DND-41 (cell line): Measurements from ENCODE around the gene GIMD1.

ENCODE experiments used
- ATAC-seq: fragments of 200-7000 bp; cut with Tn5 transposase; 3 replicates; pipeline ENCODE4 v1.9.1; 2021; ENCODE audit warnings: low read depth; ENCODE audit not compliant: insufficient read depth
- DNase-seq: peaks from one replicate; pipeline ENCODE4 v3.0.0-alpha.2; 2020
- H2AFZ ChIP-seq: 2 replicates; pipeline ENCODE4 v1.6.0; 2012; ENCODE audit warnings: low read depth, low read length
- H3K27ac ChIP-seq: 2 replicates; pipeline ENCODE4 v1.5.1; 2012; ENCODE audit warnings: low read length, inconsistent platforms
- H3K27me3 ChIP-seq: fragments of 200-600 bp; sonication (generic); 2 replicates; pipeline ENCODE4 v1.6.0; 2012; ENCODE audit warnings: low read length, mild to moderate bottlenecking, inconsistent platforms; ENCODE audit not compliant: insufficient read depth, poor library complexity
- H3K36me3 ChIP-seq: 2 replicates; pipeline ENCODE4 v1.5.1; 2012; ENCODE audit warnings: low read length, inconsistent platforms; ENCODE audit not compliant: insufficient read depth
- H3K4me1 ChIP-seq: 2 replicates; pipeline ENCODE4 v1.5.1; 2012; ENCODE audit warnings: mild to moderate bottlenecking, low read length; ENCODE audit not compliant: insufficient read depth
- H3K4me2 ChIP-seq: 2 replicates; pipeline ENCODE4 v1.6.0; 2012; ENCODE audit warnings: mild to moderate bottlenecking, moderate library complexity, low read length, inconsistent platforms; ENCODE audit not compliant: insufficient read depth
- H3K4me3 ChIP-seq, 2 experiments: fragments of 200-600 bp in 1 of 2; shearing (Covaris generic) in 1 of 2; 2 replicates each; pipeline ENCODE4 v1.5.1; 2012 to 2016; ENCODE audit warnings: inconsistent platforms in 2 of 2, low read length in 2 of 2, mild to moderate bottlenecking in 2 of 2, low read depth in 1 of 2, moderate library complexity in 1 of 2
- H3K79me2 ChIP-seq: 2 replicates; pipeline ENCODE4 v1.6.0; 2012; ENCODE audit warnings: low read length, inconsistent platforms; ENCODE audit not compliant: insufficient read depth
- H3K9ac ChIP-seq: 2 replicates; pipeline ENCODE4 v1.6.0; 2012; ENCODE audit warnings: low read depth, mild to moderate bottlenecking, inconsistent platforms, low read length, moderate library complexity
- H3K9me3 ChIP-seq: 2 replicates; pipeline ENCODE4 v1.5.1; 2012; ENCODE audit warnings: low read length, moderate library complexity, mild to moderate bottlenecking, inconsistent platforms; ENCODE audit not compliant: insufficient read depth, severe bottlenecking
- H4K20me1 ChIP-seq: 2 replicates; pipeline ENCODE4 v1.6.0; 2012; ENCODE audit warnings: low read length; ENCODE audit not compliant: insufficient read depth
- EZH2 ChIP-seq: IDR thresholded peaks from 3 replicates; pipeline ENCODE4 v1.6.1; 2012; ENCODE audit warnings: borderline replicate concordance, low read depth, mild to moderate bottlenecking, moderate library complexity, low read length, inconsistent platforms; ENCODE audit not compliant: severe bottlenecking
- TF ChIP-seq, protein P1 (sequence below): IDR thresholded peaks from 2 replicates; pipeline ENCODE4 v1.5.1; 2012; ENCODE audit warnings: borderline replicate concordance, low read length, moderate library complexity, mild to moderate bottlenecking; ENCODE audit not compliant: poor library complexity, severe bottlenecking; ENCODE audit errors: extremely low read depth

Gene GIMD1

GRCh38 chr4:106353786-106354185, 14.8 kb downstream of the GIMD1 start:
- no peak overlapping the region for H3K27ac ChIP-seq
- H2AFZ ChIP-seq, result no peak overlapping the region
- TF ChIP-seq, protein P1, sequence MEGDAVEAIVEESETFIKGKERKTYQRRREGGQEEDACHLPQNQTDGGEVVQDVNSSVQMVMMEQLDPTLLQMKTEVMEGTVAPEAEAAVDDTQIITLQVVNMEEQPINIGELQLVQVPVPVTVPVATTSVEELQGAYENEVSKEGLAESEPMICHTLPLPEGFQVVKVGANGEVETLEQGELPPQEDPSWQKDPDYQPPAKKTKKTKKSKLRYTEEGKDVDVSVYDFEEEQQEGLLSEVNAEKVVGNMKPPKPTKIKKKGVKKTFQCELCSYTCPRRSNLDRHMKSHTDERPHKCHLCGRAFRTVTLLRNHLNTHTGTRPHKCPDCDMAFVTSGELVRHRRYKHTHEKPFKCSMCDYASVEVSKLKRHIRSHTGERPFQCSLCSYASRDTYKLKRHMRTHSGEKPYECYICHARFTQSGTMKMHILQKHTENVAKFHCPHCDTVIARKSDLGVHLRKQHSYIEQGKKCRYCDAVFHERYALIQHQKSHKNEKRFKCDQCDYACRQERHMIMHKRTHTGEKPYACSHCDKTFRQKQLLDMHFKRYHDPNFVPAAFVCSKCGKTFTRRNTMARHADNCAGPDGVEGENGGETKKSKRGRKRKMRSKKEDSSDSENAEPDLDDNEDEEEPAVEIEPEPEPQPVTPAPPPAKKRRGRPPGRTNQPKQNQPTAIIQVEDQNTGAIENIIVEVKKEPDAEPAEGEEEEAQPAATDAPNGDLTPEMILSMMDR, result no peak
- TF ChIP-seq EZH2, result no peak
- ATAC-seq, result no peak
- no peaks in the 10 kb centered on the region for H3K27me3 ChIP-seq
- H4K20me1 ChIP-seq, result no peaks in the 10 kb centered on the region
- H3K4me3 ChIP-seq, result no peak overlapping the region
- H3K9me3 ChIP-seq, result no peaks in the 10 kb centered on the region
- peaks cover 14% of the 10 kb centered on the region for H3K36me3 ChIP-seq
- H3K4me2 ChIP-seq, result no peak overlapping the region
- no peak for DNase-seq
- no peak overlapping the region for H3K9ac ChIP-seq
- H3K79me2 ChIP-seq, result no peaks in the 10 kb centered on the region
- H3K4me1 ChIP-seq, result no peaks in the 10 kb centered on the region

- H3K36me3 ChIP-seq, result peaks cover 38% of the 10 kb centered on the region
- H2AFZ ChIP-seq, result no peak overlapping the region
- TF ChIP-seq EZH2, result no peak
- TF ChIP-seq, protein P1, result no peak
- no peak overlapping the region for H3K4me3 ChIP-seq
- no peak overlapping the region for H3K4me2 ChIP-seq
- H3K9ac ChIP-seq, result no peak overlapping the region
- no peak overlapping the region for H3K27ac ChIP-seq
- H3K4me1 ChIP-seq, result no peaks in the 10 kb centered on the region
- no peaks in the 10 kb centered on the region for H3K27me3 ChIP-seq
- ATAC-seq (no peak), DNase-seq (no peak)
- no peaks in the 10 kb centered on the region for H4K20me1 ChIP-seq
- H3K79me2 ChIP-seq, result no peaks in the 10 kb centered on the region
- no peaks in the 10 kb centered on the region for H3K9me3 ChIP-seq
These were observed 17.6 kb downstream of the GIMD1 start for GRCh38 chr4:106351016-106351415.

GRCh38 chr4:106347167-106347566, 21.4 kb downstream of the GIMD1 start:
- DNase-seq (no peak), ATAC-seq (no peak)
- no peak overlapping the region for H3K9ac ChIP-seq
- peaks cover 20% of the 10 kb centered on the region; the same call in 1 of the 2 replicates for H3K79me2 ChIP-seq
- no peak overlapping the region for H3K4me3 ChIP-seq
- no peak overlapping the region for H3K27ac ChIP-seq
- H4K20me1 ChIP-seq, result peaks cover 6% of the 10 kb centered on the region; the same call in 1 of the 2 replicates
- H3K9me3 ChIP-seq, result no peaks in the 10 kb centered on the region
- no peaks in the 10 kb centered on the region for H3K27me3 ChIP-seq
- no peak overlapping the region for H3K4me2 ChIP-seq
- TF ChIP-seq, protein P1, result no peak
- no peak for TF ChIP-seq EZH2
- H3K4me1 ChIP-seq, result no peaks in the 10 kb centered on the region
- no peak overlapping the region for H2AFZ ChIP-seq
- H3K36me3 ChIP-seq, result peaks cover 48% of the 10 kb centered on the region

GRCh38 chr4:106344647-106344970, 24.0 kb downstream of the GIMD1 start:
- Histone ChIP-seq H2AFZ (no peak overlapping the region), H3K9me3 (no peaks in the 10 kb centered on the region), H3K27ac (no peak overlapping the region), H3K4me2 (no peak overlapping the region), H3K4me3 (no peak overlapping the region), H3K36me3 (peaks cover 58% of the 10 kb centered on the region), H3K9ac (no peak overlapping the region), H4K20me1 (peaks cover 6% of the 10 kb centered on the region; the same call in 1 of the 2 replicates), H3K79me2 (peaks cover 39% of the 10 kb centered on the region), H3K4me1 (no peaks in the 10 kb centered on the region), H3K27me3 (no peaks in the 10 kb centered on the region)
- ATAC-seq (no peak), DNase-seq (no peak)
- TF ChIP-seq, protein P1, result no peak
- no peak for TF ChIP-seq EZH2
